ENCODE results near the gene BLZF1.
"Not testable (repeated sequence)": the region's sequence is repeated elsewhere in the genome, so short reads cannot be mapped to it uniquely, and the experiment has no call there.

The BLZF1 gene

GRCh38 chr1:169334727-169335126, 33.3 kb upstream of the BLZF1 start:
- not testable (repeated sequence) for H3K27ac ChIP-seq (ENCODE audit: insufficient read depth, low read depth, low read length, poor library complexity, severe bottlenecking); H3K36me3 ChIP-seq (ENCODE audit: control insufficient read depth, insufficient read depth, low read length); H3K4me3 ChIP-seq (ENCODE audit: insufficient read depth, low read depth, low read length); H3K9me3 ChIP-seq (ENCODE audit: control insufficient read depth, low read length); H3K27me3 ChIP-seq (ENCODE audit: control insufficient read depth, insufficient read depth, low read length, poor library complexity, severe bottlenecking); H3K4me1 ChIP-seq (ENCODE audit: control insufficient read depth, insufficient read depth, low read length)
- WGBS, 2 experiments = 88 to 100% methylated on average over 3 of the region's 3 CpGs

- 95 to 96% methylated on average over 35 of the region's 35 CpGs for WGBS, 2 experiments
- H3K4me1 ChIP-seq (ENCODE audit: control insufficient read depth, insufficient read depth, low read length); H3K36me3 ChIP-seq (ENCODE audit: control insufficient read depth, insufficient read depth, low read length); H3K27ac ChIP-seq (ENCODE audit: insufficient read depth, low read depth, low read length, poor library complexity, severe bottlenecking); H3K9me3 ChIP-seq (ENCODE audit: control insufficient read depth, low read length); H3K27me3 ChIP-seq (ENCODE audit: control insufficient read depth, insufficient read depth, low read length, poor library complexity, severe bottlenecking); H3K4me3 ChIP-seq (ENCODE audit: insufficient read depth, low read depth, low read length): not testable (repeated sequence)
Measured at GRCh38 chr1:169336947-169337715, 30.9 kb upstream of the BLZF1 start.

- Histone ChIP-seq H3K36me3 (ENCODE audit: control insufficient read depth, insufficient read depth, low read length) (peaks cover 4% of the 10 kb centered on the region), H3K27ac (ENCODE audit: insufficient read depth, low read depth, low read length, poor library complexity, severe bottlenecking) (no peak overlapping the region), H3K4me1 (ENCODE audit: control insufficient read depth, insufficient read depth, low read length) (no peaks in the 10 kb centered on the region), H3K4me3 (ENCODE audit: insufficient read depth, low read depth, low read length) (no peak overlapping the region), H3K9me3 (ENCODE audit: control insufficient read depth, low read length) (no peaks in the 10 kb centered on the region), H3K27me3 (ENCODE audit: control insufficient read depth, insufficient read depth, low read length, poor library complexity, severe bottlenecking) (no peaks in the 10 kb centered on the region)
- WGBS, 2 experiments = 100% methylated on average over 1 of the region's 2 CpGs; no CpG with 5 or more reads in 1 of the 2 experiments
Measured at GRCh38 chr1:169338617-169339016, 29.4 kb upstream of the BLZF1 start.

- Histone ChIP-seq H3K9me3 (ENCODE audit: control insufficient read depth, low read length) (no peaks in the 10 kb centered on the region), H3K4me1 (ENCODE audit: control insufficient read depth, insufficient read depth, low read length) (no peaks in the 10 kb centered on the region), H3K4me3 (ENCODE audit: insufficient read depth, low read depth, low read length) (no peak overlapping the region), H3K27ac (ENCODE audit: insufficient read depth, low read depth, low read length, poor library complexity, severe bottlenecking) (no peak overlapping the region), H3K36me3 (ENCODE audit: control insufficient read depth, insufficient read depth, low read length) (peaks cover 4% of the 10 kb centered on the region), H3K27me3 (ENCODE audit: control insufficient read depth, insufficient read depth, low read length, poor library complexity, severe bottlenecking) (no peaks in the 10 kb centered on the region)
Measured at GRCh38 chr1:169339773-169340172, 28.2 kb upstream of the BLZF1 start.

- Histone ChIP-seq H3K4me3 (ENCODE audit: insufficient read depth, low read depth, low read length) (no peak overlapping the region), H3K27me3 (ENCODE audit: control insufficient read depth, insufficient read depth, low read length, poor library complexity, severe bottlenecking) (no peaks in the 10 kb centered on the region), H3K36me3 (ENCODE audit: control insufficient read depth, insufficient read depth, low read length) (peaks cover 4% of the 10 kb centered on the region), H3K9me3 (ENCODE audit: control insufficient read depth, low read length) (no peaks in the 10 kb centered on the region), H3K27ac (ENCODE audit: insufficient read depth, low read depth, low read length, poor library complexity, severe bottlenecking) (no peak overlapping the region), H3K4me1 (ENCODE audit: control insufficient read depth, insufficient read depth, low read length) (no peaks in the 10 kb centered on the region)
- 70 to 73% methylated on average over 5 of the region's 5 CpGs for WGBS, 2 experiments
Measured at GRCh38 chr1:169340882-169341281, 27.1 kb upstream of the BLZF1 start.

- H3K9me3 ChIP-seq (ENCODE audit: control insufficient read depth, low read length); H3K36me3 ChIP-seq (ENCODE audit: control insufficient read depth, insufficient read depth, low read length); H3K27ac ChIP-seq (ENCODE audit: insufficient read depth, low read depth, low read length, poor library complexity, severe bottlenecking); H3K27me3 ChIP-seq (ENCODE audit: control insufficient read depth, insufficient read depth, low read length, poor library complexity, severe bottlenecking); H3K4me1 ChIP-seq (ENCODE audit: control insufficient read depth, insufficient read depth, low read length); H3K4me3 ChIP-seq (ENCODE audit: insufficient read depth, low read depth, low read length): not testable (repeated sequence)
- WGBS, 2 experiments = 94% methylated on average over 2 of the region's 3 CpGs
Measured at GRCh38 chr1:169342096-169342495, 25.9 kb upstream of the BLZF1 start.

GRCh38 chr1:169345511-169345910, 22.5 kb upstream of the BLZF1 start:
- Histone ChIP-seq H3K4me3 (ENCODE audit: insufficient read depth, low read depth, low read length) (no peak overlapping the region), H3K27ac (ENCODE audit: insufficient read depth, low read depth, low read length, poor library complexity, severe bottlenecking) (no peak overlapping the region), H3K36me3 (ENCODE audit: control insufficient read depth, insufficient read depth, low read length) (peaks cover 4% of the 10 kb centered on the region), H3K9me3 (ENCODE audit: control insufficient read depth, low read length) (no peaks in the 10 kb centered on the region), H3K4me1 (ENCODE audit: control insufficient read depth, insufficient read depth, low read length) (no peaks in the 10 kb centered on the region), H3K27me3 (ENCODE audit: control insufficient read depth, insufficient read depth, low read length, poor library complexity, severe bottlenecking) (no peaks in the 10 kb centered on the region)
- WGBS, 2 experiments = 93 to 98% methylated on average over 1 of the region's 1 CpG

GRCh38 chr1:169346036-169346589, 21.9 kb upstream of the BLZF1 start:
- no peaks in the 10 kb centered on the region for H3K9me3 ChIP-seq (ENCODE audit: control insufficient read depth, low read length)
- WGBS, 2 experiments = 91 to 94% methylated on average over 3 of the region's 3 CpGs
- no peaks in the 10 kb centered on the region for H3K27me3 ChIP-seq (ENCODE audit: control insufficient read depth, insufficient read depth, low read length, poor library complexity, severe bottlenecking)
- peaks cover 4% of the 10 kb centered on the region for H3K36me3 ChIP-seq (ENCODE audit: control insufficient read depth, insufficient read depth, low read length)
- no peaks in the 10 kb centered on the region for H3K4me1 ChIP-seq (ENCODE audit: control insufficient read depth, insufficient read depth, low read length)
- no peak overlapping the region for H3K4me3 ChIP-seq (ENCODE audit: insufficient read depth, low read depth, low read length)
- no peak overlapping the region for H3K27ac ChIP-seq (ENCODE audit: insufficient read depth, low read depth, low read length, poor library complexity, severe bottlenecking)

- no peak overlapping the region for H3K4me3 ChIP-seq (ENCODE audit: insufficient read depth, low read depth, low read length)
- no peak overlapping the region for H3K27ac ChIP-seq (ENCODE audit: insufficient read depth, low read depth, low read length, poor library complexity, severe bottlenecking)
- H3K4me1 ChIP-seq (ENCODE audit: control insufficient read depth, insufficient read depth, low read length) = no peaks in the 10 kb centered on the region
- H3K9me3 ChIP-seq (ENCODE audit: control insufficient read depth, low read length) = no peaks in the 10 kb centered on the region
- no peaks in the 10 kb centered on the region for H3K36me3 ChIP-seq (ENCODE audit: control insufficient read depth, insufficient read depth, low read length)
- 92% methylated on average over 2 of the region's 2 CpGs; no CpG with 5 or more reads in 1 of the 2 experiments for WGBS, 2 experiments
- H3K27me3 ChIP-seq (ENCODE audit: control insufficient read depth, insufficient read depth, low read length, poor library complexity, severe bottlenecking) = no peaks in the 10 kb centered on the region
Measured at GRCh38 chr1:169347688-169348382, 20.2 kb upstream of the BLZF1 start.

GRCh38 chr1:169348383-169349036, 19.5 kb upstream of the BLZF1 start:
- no peaks in the 10 kb centered on the region for H3K4me1 ChIP-seq (ENCODE audit: control insufficient read depth, insufficient read depth, low read length)
- no peak overlapping the region for H3K27ac ChIP-seq (ENCODE audit: insufficient read depth, low read depth, low read length, poor library complexity, severe bottlenecking)
- H3K27me3 ChIP-seq (ENCODE audit: control insufficient read depth, insufficient read depth, low read length, poor library complexity, severe bottlenecking) = no peaks in the 10 kb centered on the region
- WGBS, 2 experiments = 67 to 90% methylated on average over 3 to 4 of the region's 5 CpGs
- H3K4me3 ChIP-seq (ENCODE audit: insufficient read depth, low read depth, low read length) = no peak overlapping the region
- H3K36me3 ChIP-seq (ENCODE audit: control insufficient read depth, insufficient read depth, low read length) = no peaks in the 10 kb centered on the region
- no peaks in the 10 kb centered on the region for H3K9me3 ChIP-seq (ENCODE audit: control insufficient read depth, low read length)

Data from ectodermal cell (in vitro differentiated cells).